Lung (tissue), 12 donors: ENCODE measurements around the gene NLE1. TPM values are rescaled to one million over a fixed set of nuclear protein-coding genes. Genes with fewer than 3 reads are reported as not detected.
"Not testable (repeated sequence)": the region's sequence is repeated elsewhere in the genome, so short reads cannot be mapped to it uniquely, and the experiment has no call there.

Experiments used
- ATAC-seq: fragments of 200-7000 bp; cut with Tn5 transposase; one replicate; pipeline ENCODE4 v1.9.1; 2020; ENCODE audit warnings: moderate number of reproducible peaks; ENCODE audit not compliant: insufficient read depth, low FRiP score
- DNase-seq, 3 donors: peaks; one replicate each; pipeline ENCODE4 v3.0.0-alpha.2; 2013 to 2017
- H3K27ac ChIP-seq, 2 donors: one replicate each; pipeline ENCODE4 v1.5.1; 2013; ENCODE audit warnings: mild to moderate bottlenecking in 2 of 2, moderate library complexity in 2 of 2, control low read depth in 1 of 2, inconsistent platforms in 1 of 2, low read depth in 1 of 2, low read length in 1 of 2
- H3K27me3 ChIP-seq, 3 donors: one replicate each; pipeline ENCODE4 v1.5.1; 2013; ENCODE audit warnings: low read length in 2 of 3; ENCODE audit not compliant: control insufficient read depth in 3 of 3, insufficient read depth in 3 of 3
- H3K36me3 ChIP-seq, 4 donors: one replicate each; pipeline ENCODE4 v1.5.1; 2013; ENCODE audit warnings: low read length in 4 of 4, mild to moderate bottlenecking in 1 of 4, moderate library complexity in 1 of 4; ENCODE audit not compliant: control insufficient read depth in 4 of 4, insufficient read depth in 4 of 4
- H3K4me1 ChIP-seq, 5 donors: one replicate each; pipeline ENCODE4 v1.5.1; 2013; ENCODE audit warnings: low read length in 5 of 5, mild to moderate bottlenecking in 2 of 5, moderate library complexity in 1 of 5; ENCODE audit not compliant: control insufficient read depth in 5 of 5, insufficient read depth in 5 of 5
- H3K4me3 ChIP-seq: one replicate; pipeline ENCODE4 v1.5.1; 2013; ENCODE audit warnings: mild to moderate bottlenecking, control low read depth, moderate library complexity
- H3K9ac ChIP-seq, 2 donors: one replicate each; pipeline ENCODE4 v1.5.1; 2013; ENCODE audit warnings: low read length in 2 of 2, control low read depth in 1 of 2; ENCODE audit not compliant: insufficient read depth in 1 of 2
- H3K9me3 ChIP-seq, 4 donors: one replicate each; pipeline ENCODE4 v1.5.1; 2013; ENCODE audit warnings: low read length in 3 of 4, mild to moderate bottlenecking in 1 of 4, moderate library complexity in 1 of 4; ENCODE audit not compliant: control insufficient read depth in 4 of 4, insufficient read depth in 3 of 4
- WGBS, 2 donors: extraction: QIAGEN DNeasy Blood & Tissue Kit; methylation state at CpG; one replicate each; pipeline ENCODE4 v1.1.7; 2013; 5-methylcytosine and 5-hydroxymethylcytosine counted together
- polyA plus RNA-seq, 2 donors: library from polyadenylated mRNA; stranded (reverse); fragments of 200-250 nt; gene quantifications; one replicate each; pipeline ENCODE4 v1.2.1, GENCODE V29; 2013
- total RNA-seq, 2 donors: library from RNA; depleted of rRNA in 1 of 2; stranded (reverse); fragments of >200 nt in 1 of 2; gene quantifications; one replicate each; pipeline ENCODE4 v1.2.1, GENCODE V29; 2014 to 2021
- TF ChIP-seq, protein P1 (sequence below): IDR thresholded peaks from 2 replicates; pipeline ENCODE4 v1.5.1; 2012; ENCODE audit warnings: mild to moderate bottlenecking; ENCODE audit errors: control extremely low read depth, extremely low read depth
- donor health status: control.
- donor health status: control.
- donor health status: Bipolar disorder and iron deficiency.
- donor health status: healthy.
- donor health status: DM: yes; HTN: yes; CAD: no.

NLE1 gene
- total and polyA plus RNA-seq, 4 donors, result 6.8 to 15.2 (median 9.2) TPM

- no peaks in the 10 kb centered on the region for H3K4me1 ChIP-seq
- no peak for ATAC-seq
- TF ChIP-seq, protein P1, sequence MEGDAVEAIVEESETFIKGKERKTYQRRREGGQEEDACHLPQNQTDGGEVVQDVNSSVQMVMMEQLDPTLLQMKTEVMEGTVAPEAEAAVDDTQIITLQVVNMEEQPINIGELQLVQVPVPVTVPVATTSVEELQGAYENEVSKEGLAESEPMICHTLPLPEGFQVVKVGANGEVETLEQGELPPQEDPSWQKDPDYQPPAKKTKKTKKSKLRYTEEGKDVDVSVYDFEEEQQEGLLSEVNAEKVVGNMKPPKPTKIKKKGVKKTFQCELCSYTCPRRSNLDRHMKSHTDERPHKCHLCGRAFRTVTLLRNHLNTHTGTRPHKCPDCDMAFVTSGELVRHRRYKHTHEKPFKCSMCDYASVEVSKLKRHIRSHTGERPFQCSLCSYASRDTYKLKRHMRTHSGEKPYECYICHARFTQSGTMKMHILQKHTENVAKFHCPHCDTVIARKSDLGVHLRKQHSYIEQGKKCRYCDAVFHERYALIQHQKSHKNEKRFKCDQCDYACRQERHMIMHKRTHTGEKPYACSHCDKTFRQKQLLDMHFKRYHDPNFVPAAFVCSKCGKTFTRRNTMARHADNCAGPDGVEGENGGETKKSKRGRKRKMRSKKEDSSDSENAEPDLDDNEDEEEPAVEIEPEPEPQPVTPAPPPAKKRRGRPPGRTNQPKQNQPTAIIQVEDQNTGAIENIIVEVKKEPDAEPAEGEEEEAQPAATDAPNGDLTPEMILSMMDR, result no peak
- H3K36me3 ChIP-seq, result peaks cover 6 to 33% (median 8%) of the 10 kb centered on the region in 4 donors
- H3K4me3 ChIP-seq, result no peak overlapping the region
- H3K9ac ChIP-seq, result no peak overlapping the region
- H3K27me3 ChIP-seq, result no peaks in the 10 kb centered on the region
- H3K9me3 ChIP-seq, result no peaks in the 10 kb centered on the region
- no peak for DNase-seq
- 57 to 91% methylated on average over 3 of the region's 3 CpGs for WGBS, 2 donors
- no peak overlapping the region for H3K27ac ChIP-seq
Observed at GRCh38 chr17:35099908-35100307, 42.2 kb downstream of the NLE1 start.

GRCh38 chr17:35097776-35098175 is 44.3 kb downstream of the NLE1 start:
- ATAC-seq, result no peak
- Histone ChIP-seq H3K4me1 (no peaks in the 10 kb centered on the region), H3K9me3 (no peaks in the 10 kb centered on the region), H3K27me3 (no peaks in the 10 kb centered on the region), H3K9ac (no peak overlapping the region), H3K4me3 (no peak overlapping the region), H3K36me3 (peaks cover 0 to 30% (median 8%) of the 10 kb centered on the region in 4 donors), H3K27ac (no peak overlapping the region)
- TF ChIP-seq, protein P1, result no peak
- DNase-seq, result no peak
- 82 to 92% methylated on average over 2 of the region's 2 CpGs for WGBS, 2 donors

DNA sequence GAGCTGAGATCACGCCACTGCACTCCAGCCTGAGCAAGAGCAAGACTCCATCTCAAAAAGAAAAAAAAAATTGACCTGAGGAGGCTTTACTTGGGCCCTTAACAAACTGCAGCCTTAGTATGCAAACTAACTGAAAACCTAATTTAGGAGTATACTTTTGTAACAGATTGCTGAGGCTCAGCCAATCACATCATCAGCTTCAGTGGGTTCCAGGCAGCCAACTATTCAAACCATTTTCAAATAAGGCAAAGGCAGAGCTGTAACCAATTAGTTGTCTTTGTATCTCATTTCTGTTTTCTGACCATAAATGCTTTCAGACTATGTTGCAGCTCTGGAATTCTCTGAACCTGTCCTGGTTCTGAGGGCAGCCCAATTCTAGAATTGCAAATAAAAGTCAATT is 46.4 kb downstream of the NLE1 start:
- no peak overlapping the region for H3K4me3 ChIP-seq
- 94 to 100% methylated on average over 1 of the region's 1 CpG for WGBS, 2 donors
- H3K27me3 ChIP-seq, result no peaks in the 10 kb centered on the region
- no peak for ATAC-seq
- no peak overlapping the region for H3K9ac ChIP-seq
- H3K36me3 ChIP-seq, result peaks cover 0 to 20% (median 8%) of the 10 kb centered on the region in 4 donors
- no peak for DNase-seq
- TF ChIP-seq, protein P1, result no peak
- no peaks in the 10 kb centered on the region for H3K4me1 ChIP-seq
- H3K27ac ChIP-seq, result no peak overlapping the region
- H3K9me3 ChIP-seq, result no peaks in the 10 kb centered on the region

DNA sequence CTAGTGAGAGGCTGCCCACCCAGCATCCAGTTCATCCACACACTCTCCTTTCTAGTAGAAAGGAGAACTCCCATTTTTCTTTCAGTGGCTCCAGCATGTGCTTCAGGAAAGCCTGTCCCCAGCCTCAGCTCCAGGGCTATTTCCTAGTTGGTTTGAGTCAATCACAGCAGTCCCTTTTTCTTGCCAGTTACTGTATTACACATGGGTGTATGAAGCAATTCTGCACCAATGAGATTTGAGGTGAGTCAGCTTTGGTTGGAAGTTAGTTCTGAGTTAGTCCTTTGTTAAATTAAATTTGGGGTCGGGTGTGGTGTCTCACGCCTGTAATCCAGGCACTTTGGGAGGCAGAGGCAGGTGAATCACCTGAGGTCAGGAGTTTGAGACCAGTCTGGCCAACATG is 47.2 kb downstream of the NLE1 start:
- ATAC-seq, result no peak

GRCh38 chr17:35090707-35091106 is 51.4 kb downstream of the NLE1 start:
- 90 to 91% methylated on average over 11 of the region's 11 CpGs for WGBS, 2 donors
- not testable (repeated sequence) for H3K27me3 ChIP-seq, H3K36me3 ChIP-seq, H3K9me3 ChIP-seq, H3K27ac ChIP-seq, DNase-seq, H3K4me3 ChIP-seq, H3K9ac ChIP-seq, ATAC-seq
- peaks cover 0 to 18% (median 0%) of the 10 kb centered on the region in 5 donors for H3K4me1 ChIP-seq

More for the DNA sequence above, 47.2 kb downstream of the NLE1 start:
- 84 to 85% methylated on average over 2 of the region's 2 CpGs for WGBS, 2 donors
- H3K9me3 ChIP-seq, result no peaks in the 10 kb centered on the region
- H3K27me3 ChIP-seq, result no peaks in the 10 kb centered on the region
- no peaks in the 10 kb centered on the region for H3K4me1 ChIP-seq
- peaks cover 0 to 13% (median 5%) of the 10 kb centered on the region in 4 donors for H3K36me3 ChIP-seq
- H3K27ac ChIP-seq, result no peak overlapping the region
- TF ChIP-seq, protein P1, result no peak
- no peak for DNase-seq
- H3K4me3 ChIP-seq, result no peak overlapping the region
- H3K9ac ChIP-seq, result no peak overlapping the region
